ENCODE results near the gene SMC4.

The SMC4 gene

GRCh38 chr3:160473978-160474377 lies 74.5 kb downstream of the SMC4 start:
- DNase-seq (ENCODE audit: extremely low read depth in 1 of 2, low read depth in 1 of 2), result no peak

GRCh38 chr3:160474416-160474838 lies 75.0 kb downstream of the SMC4 start:
- no peak for DNase-seq (ENCODE audit: extremely low read depth in 1 of 2, low read depth in 1 of 2)

- DNase-seq (ENCODE audit: extremely low read depth in 1 of 2, low read depth in 1 of 2), result no peak
These were observed 75.7 kb downstream of the SMC4 start for GRCh38 chr3:160475153-160475552.

- DNase-seq (ENCODE audit: extremely low read depth in 1 of 2, low read depth in 1 of 2), result no peak
These were observed 76.4 kb downstream of the SMC4 start for GRCh38 chr3:160475884-160476283.

GRCh38 chr3:160477750-160478149 lies 78.3 kb downstream of the SMC4 start:
- DNase-seq (ENCODE audit: extremely low read depth in 1 of 2, low read depth in 1 of 2), result no peak

- no peak for DNase-seq (ENCODE audit: extremely low read depth in 1 of 2, low read depth in 1 of 2)
These were observed 78.9 kb downstream of the SMC4 start for GRCh38 chr3:160478338-160478737.

GRCh38 chr3:160479376-160479775 lies 79.9 kb downstream of the SMC4 start:
- DNase-seq (ENCODE audit: extremely low read depth in 1 of 2, low read depth in 1 of 2), result no peak

- DNase-seq (ENCODE audit: extremely low read depth in 1 of 2, low read depth in 1 of 2), result no peak
These were observed 81.5 kb downstream of the SMC4 start for GRCh38 chr3:160480931-160481330.

GRCh38 chr3:160481856-160482255 lies 82.4 kb downstream of the SMC4 start:
- no peak for DNase-seq (ENCODE audit: extremely low read depth in 1 of 2, low read depth in 1 of 2)

GRCh38 chr3:160482796-160483195 lies 83.3 kb downstream of the SMC4 start:
- no peak for DNase-seq (ENCODE audit: extremely low read depth in 1 of 2, low read depth in 1 of 2)
